Measurements from ENCODE around the gene PTH2R.
A peak's percentile ranks its signal among the peaks of the same experiment; 100 is the strongest.
"Not testable (repeated sequence)": the region's sequence is repeated elsewhere in the genome, so short reads cannot be mapped to it uniquely, and the experiment has no call there.

The PTH2R gene, protein sequence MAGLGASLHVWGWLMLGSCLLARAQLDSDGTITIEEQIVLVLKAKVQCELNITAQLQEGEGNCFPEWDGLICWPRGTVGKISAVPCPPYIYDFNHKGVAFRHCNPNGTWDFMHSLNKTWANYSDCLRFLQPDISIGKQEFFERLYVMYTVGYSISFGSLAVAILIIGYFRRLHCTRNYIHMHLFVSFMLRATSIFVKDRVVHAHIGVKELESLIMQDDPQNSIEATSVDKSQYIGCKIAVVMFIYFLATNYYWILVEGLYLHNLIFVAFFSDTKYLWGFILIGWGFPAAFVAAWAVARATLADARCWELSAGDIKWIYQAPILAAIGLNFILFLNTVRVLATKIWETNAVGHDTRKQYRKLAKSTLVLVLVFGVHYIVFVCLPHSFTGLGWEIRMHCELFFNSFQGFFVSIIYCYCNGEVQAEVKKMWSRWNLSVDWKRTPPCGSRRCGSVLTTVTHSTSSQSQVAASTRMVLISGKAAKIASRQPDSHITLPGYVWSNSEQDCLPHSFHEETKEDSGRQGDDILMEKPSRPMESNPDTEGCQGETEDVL

DNA sequence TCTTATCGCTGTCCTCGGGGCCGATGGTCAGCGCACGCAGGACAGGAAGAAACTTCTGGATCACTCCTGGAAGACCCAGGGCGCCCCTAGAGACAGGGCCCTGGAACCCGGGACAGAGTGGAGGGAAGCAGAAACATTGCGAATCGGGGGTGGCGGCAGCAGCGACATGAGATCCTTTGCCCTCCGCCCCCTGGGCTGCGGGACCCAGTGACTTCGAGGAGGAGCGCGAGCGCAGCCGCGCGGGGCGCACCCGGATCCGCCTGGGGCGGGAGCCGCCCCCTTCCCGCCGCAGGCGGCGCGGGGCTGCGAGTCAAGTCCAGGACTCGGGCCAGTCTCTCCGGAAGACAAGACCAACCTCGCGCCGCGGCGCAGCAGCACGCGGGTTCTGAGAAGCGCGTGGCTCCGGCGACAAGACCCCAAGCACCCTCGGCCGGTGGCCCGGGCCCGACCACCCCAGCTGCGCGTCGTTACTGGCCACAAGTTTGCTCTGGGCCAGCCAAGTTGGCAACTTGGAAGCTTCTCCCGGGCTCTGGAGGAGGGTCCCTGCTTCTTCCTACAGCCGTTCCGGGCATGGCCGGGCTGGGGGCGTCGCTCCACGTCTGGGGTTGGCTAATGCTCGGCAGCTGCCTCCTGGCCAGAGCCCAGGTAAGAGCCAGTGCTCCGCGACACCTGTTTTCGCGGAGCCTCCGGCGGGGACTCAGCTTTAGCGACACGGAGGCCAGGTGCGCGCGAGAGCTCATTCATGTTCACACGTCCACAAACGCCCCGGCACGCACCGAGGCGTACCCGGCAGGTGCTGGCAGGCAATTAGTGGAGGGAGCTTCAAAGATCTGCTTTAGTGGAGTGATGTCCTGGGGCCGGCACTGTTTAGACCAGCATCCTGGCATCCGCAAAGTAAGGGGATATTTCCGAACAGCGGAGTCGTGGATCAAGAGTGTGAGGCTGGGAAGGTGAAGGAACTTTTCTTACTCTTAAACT lies at the start of gene PTH2R:
Gene PTH2R, plus strand, starts transcription at position 319 of the 978 bp plus-strand sequence. Its CDS starts 252 bp downstream, at position 571.
- DNase-seq (ENCODE audit: low spot score): no peak

DNA sequence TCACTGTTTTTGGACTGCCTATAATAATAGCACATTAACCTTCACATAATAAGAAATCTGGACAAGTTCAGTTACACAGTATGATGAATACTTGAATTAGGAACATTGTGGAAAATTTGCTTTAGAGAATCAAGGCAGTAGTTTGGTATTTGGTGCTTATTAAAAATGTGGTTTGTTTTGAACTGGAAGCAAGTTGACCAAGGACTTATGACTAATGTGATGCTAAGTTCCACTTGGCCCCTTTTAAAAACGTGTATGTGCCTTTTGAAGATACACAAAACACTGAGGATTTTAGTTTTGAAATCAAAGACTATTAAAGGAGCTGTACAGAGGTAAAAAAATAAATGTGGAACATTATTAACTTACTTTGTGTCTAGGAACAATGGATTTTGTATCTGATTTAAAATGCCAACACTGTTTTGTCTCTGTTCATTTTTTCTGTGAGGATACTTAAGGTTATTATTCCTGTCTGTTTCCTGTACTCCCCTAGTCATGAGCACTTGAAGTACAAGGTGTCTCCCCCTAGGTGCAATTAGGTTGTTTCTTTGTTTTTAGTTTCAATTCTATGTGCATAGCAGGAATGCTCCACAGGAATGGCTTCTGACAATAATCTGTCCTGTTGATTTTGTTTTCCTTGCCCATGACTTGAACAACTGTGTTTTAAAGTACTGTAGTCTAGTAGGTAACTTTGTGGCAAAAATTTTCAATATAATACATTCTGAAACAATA lies 49.6 kb upstream of the PTH2R start:
- no peak for DNase-seq (ENCODE audit: low spot score)

DNA sequence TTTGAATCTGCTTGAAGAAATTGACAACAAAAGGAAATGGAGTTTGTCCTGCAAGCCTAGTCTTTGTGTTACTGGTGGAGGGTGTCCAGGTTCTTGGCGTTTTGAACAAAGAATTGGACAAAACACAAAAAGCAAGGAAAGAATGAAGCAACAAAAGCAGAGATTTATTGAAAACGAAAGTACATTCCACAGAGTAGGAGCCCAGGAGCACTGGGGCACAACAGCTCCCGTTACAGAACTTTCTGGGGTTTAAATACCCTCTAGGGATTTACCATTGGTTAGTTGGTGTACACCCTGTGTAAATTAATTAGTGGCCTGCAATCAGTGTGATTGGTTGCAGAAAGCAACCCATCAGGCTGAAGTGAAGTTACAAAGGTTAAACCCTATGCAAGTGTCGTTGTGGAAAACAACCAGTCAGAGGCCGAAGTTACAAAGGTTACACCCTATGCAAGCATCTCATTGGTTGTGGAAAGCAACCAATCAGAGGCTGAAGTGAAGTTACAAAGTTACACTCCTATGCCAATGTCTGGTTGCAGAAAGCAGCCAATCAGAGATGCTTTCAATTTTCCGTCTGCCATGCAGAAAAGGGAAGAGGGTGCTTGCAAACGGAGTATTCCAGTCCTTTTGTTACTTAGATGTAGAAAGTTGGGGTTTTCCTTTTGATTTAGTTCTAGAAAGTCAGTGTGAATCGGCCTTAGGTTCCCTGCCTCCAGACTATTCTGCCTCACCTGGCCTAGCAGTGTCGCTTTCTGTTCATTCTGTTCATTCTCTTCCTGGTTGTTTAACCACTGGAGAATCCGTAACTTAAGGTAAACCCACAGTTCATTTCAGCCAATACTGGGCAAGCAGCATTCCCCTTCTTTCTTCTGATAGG lies 47.6 kb upstream of the PTH2R start:
- DNase-seq (ENCODE audit: low spot score): no peak

DNA sequence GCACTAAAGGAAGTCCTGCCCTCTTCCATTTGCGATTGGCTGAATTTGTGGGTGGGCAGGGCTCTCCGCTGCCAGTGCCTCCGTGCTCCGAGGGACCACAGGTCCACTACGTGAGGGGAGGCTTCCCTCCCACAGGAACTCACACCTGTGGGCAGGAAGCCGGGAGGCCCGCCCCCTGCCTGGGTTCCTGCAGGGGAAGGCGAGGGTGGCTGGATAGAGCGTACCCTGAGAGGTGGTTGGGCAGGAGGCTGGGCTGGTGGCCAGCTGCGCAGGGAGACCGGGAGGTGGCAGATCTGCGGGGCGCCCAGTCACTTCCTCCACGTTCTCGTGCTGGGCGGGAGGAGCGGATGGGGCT lies 47.0 kb upstream of the PTH2R start:
- DNase-seq (ENCODE audit: low spot score): peak; percentile 24

DNA sequence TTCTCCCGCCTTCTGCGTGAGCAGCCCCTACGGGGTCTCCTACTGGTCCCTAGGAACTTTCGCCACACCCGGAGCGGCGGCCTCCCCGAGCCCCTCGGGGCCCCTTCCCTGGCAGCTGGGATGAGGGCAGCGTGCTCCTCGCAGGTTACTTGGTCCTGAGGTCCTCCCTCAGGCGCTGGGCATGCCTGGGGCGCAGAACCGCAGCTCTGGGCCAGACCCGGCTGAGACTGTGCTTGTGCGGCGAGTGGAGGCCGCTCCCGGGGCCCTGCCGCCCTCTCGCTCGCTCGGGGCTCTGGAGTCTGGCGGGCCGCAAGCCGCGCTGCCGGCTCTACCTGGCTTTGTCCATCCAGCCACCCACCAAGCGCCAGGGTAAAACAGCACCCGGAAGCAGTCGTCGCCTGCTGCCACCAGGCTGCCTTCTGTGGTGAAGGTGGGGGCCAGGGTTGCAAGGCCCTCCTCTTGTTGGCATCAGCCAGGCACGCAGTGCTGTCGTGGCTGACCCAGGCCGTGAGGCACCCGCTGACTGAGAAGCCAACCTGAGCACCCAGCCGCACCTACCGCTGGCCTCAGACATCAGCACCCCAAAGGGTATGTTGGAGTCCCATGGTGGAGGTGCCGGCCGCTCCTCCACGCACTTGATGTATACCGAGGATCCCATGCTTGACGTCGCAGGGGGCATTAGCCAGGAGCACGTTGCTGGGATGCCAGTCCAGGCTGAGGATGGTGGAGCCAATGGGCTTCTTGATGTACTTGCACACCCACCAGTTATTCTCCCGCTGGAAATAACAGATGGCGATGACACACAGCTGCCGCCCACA lies 46.1 kb upstream of the PTH2R start:
- DNase-seq (ENCODE audit: low spot score): no peak

DNA sequence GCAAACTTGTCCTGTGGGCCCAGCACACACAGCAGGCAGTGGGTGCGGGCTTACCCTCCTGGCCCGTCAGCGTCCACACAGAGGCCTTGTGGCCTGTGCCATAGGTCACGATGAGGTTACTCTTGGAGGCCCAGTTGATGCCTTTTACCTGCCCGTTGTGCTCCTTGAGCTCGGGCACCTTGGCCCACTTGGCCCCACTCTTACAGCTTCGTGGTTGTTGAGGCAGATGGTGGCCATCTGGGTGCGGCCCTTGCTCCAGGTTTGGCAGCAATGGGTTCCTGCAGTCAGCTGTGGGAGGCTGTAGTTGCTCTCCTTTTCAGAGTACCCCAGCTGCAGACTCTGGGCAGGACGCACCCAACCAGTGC lies 45.5 kb upstream of the PTH2R start:
- no peak for DNase-seq (ENCODE audit: low spot score)

DNA sequence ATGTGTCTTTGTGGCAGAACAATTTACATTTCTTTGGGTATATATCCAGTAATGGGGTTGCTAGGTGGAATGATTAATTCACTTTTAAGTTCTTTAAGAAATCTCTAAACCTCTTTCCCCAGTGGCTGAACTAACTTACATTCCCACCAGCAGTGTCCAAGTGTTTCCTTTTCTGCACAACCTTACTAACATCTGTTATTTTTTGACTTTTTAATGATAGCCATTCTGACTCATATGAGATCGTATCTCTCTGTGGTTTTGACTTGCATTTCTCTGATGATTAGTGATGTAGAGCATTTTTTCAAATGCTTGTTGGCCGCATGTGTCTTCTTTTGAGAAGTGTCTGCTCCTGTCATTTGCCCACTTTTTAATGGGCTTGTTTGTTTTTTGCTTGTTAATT lies 43.1 kb upstream of the PTH2R start:
- DNase-seq (ENCODE audit: low spot score): no peak

DNA sequence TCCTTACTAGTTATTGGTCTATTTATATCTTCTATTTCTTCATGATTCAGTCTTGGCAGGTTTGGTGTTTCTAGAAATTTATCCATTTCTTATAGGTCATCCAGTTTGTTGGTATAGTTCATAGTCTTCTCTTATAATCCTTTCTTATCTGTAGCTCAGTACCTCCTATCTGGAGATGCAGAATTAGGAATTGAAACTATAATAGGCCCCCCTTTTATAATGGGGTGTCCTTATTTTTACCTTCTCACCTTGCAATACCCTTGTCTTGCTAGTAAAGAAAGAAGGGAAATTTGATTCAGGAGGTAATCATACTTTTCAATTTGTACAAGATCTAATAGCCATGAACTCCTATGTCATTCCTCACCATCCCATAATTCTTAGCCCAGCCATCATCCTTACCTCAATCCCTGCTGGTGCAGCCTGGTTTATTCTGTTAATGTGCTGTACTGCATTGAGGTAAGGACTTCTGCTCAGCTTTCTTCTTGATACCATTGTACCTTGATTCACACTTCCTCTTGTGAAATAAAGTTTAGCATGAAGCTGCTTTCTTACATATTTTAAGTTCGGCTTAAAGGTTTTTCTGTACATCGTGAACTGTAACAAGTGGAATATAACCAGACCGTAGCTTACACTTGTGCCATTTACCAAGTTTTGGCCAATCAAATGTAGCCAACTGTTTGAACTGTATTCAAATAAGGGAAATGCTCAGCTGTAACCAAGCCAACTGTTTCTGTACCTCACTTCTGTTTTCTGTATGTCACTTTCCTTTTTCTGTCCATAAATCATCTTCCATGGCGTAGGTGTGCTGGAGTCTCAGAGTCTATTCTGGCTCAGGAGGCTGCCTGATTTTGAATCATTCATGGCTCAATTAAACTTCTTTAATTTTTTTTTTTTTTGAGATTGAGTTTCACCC lies 40.1 kb upstream of the PTH2R start:
- no peak for DNase-seq (ENCODE audit: low spot score)

DNA sequence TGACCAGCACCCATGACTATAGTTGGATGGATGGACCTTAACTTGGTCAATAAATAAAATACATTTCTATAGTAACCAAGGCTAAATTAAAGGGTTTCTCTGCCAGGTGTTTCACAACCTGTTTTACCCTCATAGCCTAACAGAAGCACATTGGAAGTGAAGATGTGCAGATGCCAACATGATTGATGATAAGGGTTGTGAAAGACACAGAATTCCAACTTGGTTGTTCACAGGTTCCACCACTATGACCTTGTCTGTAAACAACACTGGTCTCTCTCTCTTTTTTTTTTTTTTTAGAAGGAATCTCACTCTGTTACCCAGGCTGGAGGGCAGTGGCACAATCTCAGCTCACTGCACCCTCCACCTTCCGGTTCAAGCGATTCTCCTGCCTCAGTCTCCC lies 37.5 kb upstream of the PTH2R start:
- DNase-seq (ENCODE audit: low spot score): no peak

DNA sequence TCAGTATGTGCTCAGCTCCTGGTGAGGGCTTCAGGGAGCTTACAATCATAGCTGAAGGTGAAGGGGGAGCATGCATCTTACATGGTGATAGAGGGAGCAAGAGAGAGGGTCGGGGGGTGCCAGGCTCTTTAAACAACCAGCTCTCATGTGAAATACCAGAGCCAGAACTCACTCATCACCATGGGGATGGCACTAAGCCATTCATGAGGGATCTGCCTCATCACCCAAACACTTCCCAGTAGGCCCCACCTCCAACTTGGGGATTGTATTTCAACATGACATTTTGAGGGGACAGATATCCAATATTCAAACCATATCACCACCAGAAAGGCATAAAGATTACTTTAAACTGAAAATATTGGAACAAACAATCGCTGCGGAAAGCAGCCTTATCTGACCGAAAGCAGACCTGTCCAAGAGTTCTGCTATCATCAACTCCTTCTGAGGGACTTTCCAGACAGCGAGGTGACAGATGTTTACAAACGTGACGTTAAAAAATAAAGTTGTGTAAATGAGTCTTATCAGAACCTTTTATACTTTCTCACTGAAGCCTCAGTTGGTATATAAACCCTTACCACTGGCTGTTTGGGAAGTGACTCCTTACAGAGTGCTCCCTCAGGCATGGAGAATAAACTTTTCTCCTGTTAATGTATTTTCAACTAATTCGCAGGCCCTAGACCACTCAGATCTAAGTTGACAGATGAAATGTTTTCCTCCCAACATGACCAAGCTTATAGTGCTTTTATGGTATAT lies 35.5 kb upstream of the PTH2R start:
- DNase-seq (ENCODE audit: low spot score): no peak

DNA sequence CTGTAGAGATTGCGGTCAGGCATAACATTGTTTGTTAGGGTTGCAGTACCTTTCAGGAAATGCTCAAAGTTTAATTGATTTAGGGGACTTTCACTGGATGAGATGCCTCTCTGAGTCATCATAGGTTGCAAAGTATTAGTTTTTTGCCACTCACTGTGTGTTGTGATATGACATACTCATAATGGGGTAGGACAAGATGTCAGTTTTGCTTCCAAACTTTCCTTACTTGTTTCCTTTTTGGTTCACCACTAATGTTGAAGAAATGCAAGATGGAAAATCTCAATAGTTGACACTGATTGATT lies 35.0 kb upstream of the PTH2R start:
- DNase-seq (ENCODE audit: low spot score): no peak

DNA sequence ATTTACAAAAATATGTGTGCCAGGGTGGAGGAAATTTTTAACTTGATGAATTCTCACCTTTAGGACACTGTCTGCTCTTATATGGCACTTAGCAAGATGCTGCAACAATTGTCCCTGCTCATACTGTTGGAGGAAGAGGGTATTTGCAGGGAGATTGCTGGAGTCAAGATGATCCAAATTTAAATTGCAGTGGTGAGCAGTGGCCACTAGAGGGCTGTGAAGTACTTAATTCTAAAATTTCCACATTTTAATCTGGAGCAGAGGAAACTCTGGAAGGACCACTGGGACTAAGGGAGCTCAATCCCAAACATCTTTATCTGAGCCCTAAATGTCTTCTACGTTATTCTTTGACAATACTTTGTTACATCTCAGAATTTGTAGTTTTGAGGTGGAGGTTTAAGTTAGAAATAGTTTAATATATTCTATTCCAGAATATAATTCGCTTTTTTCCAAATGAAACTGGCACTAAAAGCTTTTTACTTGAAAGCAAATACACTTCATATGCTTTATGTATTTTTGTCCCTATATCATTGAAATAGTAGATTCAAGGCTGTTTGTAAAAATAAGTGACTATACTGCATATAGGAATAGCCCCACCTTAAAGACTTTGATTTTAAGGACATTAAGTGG lies 33.0 kb upstream of the PTH2R start:
- peak; percentile 51 for DNase-seq (ENCODE audit: low spot score)

DNA sequence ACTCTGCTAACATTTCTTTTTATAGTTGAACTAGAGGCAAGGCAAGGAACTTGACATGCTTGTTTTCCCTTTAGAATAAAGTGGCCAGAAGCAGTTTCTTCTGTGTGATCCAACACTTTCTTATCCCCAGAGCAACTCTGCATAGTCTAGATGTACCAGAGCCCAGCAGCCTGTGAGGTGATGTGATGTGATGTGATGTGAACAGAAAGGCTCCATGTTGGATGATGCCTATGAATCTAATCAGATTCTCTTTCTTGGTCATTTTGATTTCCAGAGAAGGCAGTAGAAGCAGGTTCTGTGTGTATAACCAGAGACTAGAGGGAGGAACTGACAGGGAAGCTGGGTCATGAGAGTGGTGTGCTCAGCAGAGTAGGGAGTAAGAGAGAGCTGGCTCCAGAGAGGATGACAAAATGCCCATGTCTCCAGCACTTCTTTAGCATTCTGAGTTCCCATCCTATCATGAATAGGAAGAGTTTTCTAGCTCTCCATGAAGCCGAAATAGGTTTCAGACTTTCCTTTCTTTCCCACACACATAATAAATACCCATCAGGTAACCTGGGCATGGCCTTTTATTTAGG lies 31.0 kb upstream of the PTH2R start:
- no peak for DNase-seq (ENCODE audit: low spot score)

DNA sequence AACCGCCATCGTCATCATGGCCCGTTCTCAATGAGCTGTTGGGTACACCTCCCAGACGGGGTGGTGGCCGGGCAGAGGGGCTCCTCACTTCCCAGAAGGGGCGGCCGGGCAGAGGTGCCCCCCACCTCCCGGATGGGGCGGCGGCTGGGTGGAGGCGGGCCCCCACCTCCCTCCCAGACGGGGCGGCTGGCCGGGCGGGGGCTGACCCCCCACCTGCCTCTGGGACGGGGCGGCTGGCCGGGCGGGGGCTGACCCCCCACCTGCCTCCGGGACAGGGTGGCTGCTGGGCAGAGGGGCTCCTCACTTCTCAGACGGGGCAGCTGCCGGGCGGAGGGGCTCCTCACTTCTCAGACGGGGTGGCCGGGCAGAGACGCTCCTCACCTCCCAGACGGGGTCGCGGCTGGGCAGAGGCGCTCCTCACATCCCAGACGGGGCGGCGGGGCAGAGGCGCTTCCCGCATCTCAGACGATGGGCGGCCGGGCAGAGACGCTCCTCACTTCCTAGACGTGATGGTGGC lies 29.2 kb upstream of the PTH2R start:
- not testable (repeated sequence) for DNase-seq (ENCODE audit: low spot score)

DNA sequence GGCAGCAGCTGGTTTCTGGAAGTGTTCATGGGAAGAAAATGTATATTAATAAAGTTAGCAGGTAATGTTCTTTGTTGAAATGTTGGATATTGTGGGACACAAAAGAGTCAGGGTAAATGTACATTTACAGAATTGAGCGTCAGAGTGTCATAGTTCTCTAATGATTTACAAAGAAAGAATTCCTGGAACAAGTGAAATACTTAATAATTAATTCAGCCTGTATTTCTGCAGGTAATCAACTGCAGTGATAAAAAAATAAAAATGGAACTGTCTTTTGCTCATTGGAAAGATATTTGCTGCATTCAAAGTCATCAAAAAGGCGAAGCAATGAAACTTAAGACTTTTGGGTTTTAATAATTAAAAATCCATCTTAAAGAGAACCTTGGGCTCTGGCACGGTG lies 27.4 kb upstream of the PTH2R start:
- DNase-seq (ENCODE audit: low spot score): no peak

DNA sequence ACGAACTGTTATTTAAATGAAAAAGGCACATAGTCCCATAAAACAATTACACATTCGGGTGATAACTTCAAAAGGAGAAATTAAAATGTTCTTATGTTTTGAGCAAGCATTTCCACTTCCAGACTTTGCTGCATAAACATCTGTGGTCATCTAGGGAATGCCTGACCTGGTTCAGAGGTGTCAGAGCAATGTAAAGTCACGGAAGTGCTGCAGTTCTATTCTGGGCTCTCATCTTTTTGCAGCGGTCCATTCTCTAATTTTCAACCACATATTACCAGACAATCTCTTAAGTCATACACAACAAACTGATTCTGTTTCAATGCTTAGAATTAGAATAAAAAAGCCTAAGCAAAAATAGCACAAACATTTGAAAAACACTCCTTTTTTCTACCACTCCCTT lies 22.0 kb upstream of the PTH2R start:
- DNase-seq (ENCODE audit: low spot score): no peak

DNA sequence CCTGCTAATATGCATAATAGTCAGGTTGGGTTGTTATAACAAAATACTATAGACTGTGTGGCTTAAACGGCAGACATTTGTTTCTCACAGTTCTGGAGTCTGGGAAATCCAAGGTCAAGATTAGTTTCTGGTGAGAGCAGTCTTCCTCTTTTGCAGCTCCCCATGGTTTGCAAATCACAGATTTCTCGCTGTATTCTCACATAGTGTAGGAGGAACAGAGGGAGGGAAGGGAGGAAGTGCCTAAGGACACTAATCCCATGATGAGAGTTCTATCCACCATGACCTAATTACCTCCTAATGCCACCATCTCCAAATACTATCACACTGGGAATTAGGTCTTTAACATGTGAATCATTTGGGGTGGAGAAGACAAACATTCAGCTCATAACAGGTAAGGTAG lies 20.1 kb upstream of the PTH2R start:
- no peak for DNase-seq (ENCODE audit: low spot score)

DNA sequence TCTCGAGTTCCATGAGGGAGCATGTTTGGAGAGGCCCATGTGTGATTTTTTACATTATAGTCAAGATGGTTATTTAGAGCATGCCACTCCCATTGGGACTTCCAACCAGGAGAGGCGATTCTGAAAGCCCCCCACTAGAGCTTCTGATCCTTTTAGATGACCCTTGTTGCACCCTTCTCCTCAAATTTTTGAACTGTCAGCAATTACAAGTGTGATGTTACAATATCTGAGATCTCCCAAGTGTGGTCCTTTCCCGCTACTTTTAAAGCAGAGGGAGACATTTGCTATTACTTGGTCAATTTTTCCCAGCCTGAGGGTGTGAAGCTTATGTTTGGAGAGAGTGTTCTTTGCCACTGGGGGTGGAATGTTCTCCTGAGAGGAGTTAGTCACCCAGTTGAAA lies 16.7 kb upstream of the PTH2R start:
- no peak for DNase-seq (ENCODE audit: low spot score)

Measured in hematopoietic multipotent progenitor cell treated with erythropoietin and hydrocortisone succinate and interleukin-3 and kit ligand, for 15 days (in vitro differentiated cells).